Activated CD4-positive, alpha-beta T cell treated with anti-CD3 and anti-CD28 coated beads for 24 hours (primary cell): ENCODE measurements around the gene MKS1.

Experiments used
- DNase-seq, 2 donors: peaks; one replicate each; pipeline ENCODE4 v3.0.0-alpha.2; 2020; ENCODE audit warnings: low read depth in 2 of 2

MKS1 gene

DNA sequence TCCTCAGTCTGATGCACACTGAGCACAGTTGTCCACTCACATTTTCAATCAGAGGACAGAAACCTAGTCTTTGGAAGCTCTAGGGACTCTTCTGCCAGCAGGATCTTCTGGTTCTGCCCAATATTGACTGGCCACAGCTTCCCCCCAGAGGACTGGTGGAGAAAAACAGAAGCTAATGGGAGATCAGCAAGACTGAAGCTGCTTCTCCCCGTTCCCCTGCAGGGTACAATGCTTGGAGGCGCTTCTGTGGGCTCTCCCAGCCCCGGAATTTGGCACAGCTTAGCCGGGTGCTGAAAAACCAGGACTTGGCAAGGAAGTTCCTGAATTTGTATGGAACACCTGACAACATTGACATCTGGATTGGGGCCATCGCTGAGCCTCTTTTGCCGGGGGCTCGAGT, 16.2 kb downstream of the MKS1 start:
- no peak for DNase-seq

DNA sequence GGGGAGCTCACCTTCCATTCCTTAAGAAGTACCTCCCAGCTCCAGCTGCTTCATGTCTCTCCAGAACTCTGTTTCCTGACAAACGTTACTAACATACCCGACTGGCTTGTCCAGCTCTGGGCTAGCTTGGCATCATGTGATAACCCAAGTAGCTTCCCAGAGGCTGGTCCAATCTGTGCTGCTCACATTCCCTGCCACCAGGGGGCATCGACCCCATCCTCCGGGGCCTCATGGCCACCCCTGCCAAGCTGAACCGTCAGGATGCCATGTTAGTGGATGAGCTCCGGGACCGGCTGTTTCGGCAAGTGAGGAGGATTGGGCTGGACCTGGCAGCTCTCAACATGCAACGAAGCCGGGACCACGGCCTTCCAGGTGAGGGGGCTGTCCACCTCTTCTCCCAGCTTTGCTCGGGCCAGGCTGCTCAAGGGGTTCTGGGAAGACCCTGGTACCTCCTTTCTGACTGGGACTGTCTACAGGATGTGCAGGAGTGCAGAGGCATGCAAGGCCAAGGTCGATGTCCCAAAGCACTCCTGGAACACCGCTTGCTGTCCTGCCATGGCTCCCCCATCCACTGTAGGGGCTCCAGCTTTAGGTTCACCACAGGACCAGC, 18.9 kb downstream of the MKS1 start:
- peak; percentile 31 to 48 for DNase-seq

- no peak for DNase-seq
These were observed 22.4 kb downstream of the MKS1 start for GRCh38 chr17:58196610-58197009.

GRCh38 chr17:58195518-58196123, 23.4 kb downstream of the MKS1 start:
- DNase-seq = no peak

- no peak for DNase-seq
These were observed 25.3 kb downstream of the MKS1 start for GRCh38 chr17:58193641-58194255.

DNA sequence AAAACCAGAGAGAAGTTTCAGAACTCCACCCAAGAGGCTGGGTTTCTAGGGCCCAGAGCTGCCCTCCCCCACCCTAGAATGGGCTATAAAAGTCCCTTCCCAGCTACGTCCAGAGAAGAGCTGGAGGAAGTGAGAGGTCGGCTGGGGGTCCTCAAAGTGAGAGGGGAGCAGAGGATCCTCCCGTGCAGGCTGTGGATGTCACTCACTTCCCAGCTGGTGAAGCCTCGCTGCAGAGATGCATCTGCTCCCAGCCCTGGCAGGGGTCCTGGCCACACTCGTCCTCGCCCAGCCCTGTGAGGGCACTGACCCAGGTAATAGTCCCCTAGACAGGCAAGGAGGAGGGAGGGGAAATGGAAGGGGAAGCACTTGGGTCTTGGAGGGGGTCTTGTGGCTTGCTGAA, 26.4 kb downstream of the MKS1 start, which contains the start of gene EPX:
Gene EPX, plus strand, starts transcription at position 115 of the 400 bp plus-strand sequence. Its CDS starts 121 bp downstream, at position 236.
- DNase-seq = no peak

DNA sequence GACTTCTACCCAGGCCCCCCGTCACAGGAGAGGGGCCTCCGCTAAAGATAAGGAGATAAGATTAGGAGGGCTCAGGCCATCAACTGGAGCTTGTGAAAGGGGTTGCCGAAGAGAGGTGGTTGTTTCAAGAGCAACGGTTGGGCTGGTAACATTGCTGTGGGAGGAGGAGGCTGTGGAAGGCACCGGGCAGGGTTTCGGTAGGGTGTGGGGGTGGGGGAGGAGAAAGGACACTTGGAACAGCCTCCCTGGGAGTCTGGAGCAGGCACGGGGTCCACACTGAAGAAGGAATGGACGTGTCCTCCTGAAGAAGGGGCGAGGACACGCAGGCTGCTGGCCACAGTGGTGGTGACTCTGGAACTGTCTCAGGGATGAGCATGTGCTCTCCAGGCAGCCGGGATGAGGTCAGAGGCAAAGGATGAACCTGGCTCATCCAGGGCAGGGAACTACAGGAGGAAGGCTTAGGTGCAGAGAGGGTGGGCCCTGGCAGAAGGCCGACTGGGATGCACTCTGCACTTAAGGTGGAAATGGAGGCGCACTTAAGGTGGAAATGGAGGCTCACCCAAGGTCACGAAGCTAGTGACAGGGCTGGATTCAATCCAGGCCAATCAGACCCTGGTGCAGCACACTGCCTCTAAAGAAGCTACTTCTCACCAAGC, 27.7 kb downstream of the MKS1 start:
- DNase-seq = no peak

GRCh38 chr17:58189436-58190146, 29.5 kb downstream of the MKS1 start:
- no peak for DNase-seq

GRCh38 chr17:58187675-58188074, 31.4 kb downstream of the MKS1 start:
- no peak for DNase-seq

DNA sequence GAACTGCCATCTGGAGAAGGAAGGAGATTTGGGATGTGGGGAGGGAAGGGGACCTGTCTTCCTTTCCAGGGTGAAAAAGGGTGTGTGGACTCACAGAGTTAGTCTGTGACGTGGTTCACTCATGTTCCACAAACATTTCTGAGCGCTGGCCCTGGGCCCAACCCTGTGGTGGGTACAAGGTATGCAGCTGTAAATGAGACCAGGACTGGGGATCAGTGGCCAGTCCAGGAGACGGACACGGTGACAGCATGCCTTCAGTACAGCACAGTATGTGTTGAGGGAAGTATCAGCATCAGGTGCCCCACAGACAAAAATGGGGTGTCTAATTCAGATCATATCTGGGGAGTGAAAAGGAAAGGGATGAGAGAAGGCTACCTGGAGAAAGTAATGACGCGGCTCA, 32.0 kb downstream of the MKS1 start:
- DNase-seq = no peak

GRCh38 chr17:58186591-58186990, 32.5 kb downstream of the MKS1 start:
- no peak for DNase-seq

GRCh38 chr17:58184986-58185761, 33.9 kb downstream of the MKS1 start:
- DNase-seq = no peak

GRCh38 chr17:58184308-58184985, 34.6 kb downstream of the MKS1 start:
- no peak for DNase-seq

DNA sequence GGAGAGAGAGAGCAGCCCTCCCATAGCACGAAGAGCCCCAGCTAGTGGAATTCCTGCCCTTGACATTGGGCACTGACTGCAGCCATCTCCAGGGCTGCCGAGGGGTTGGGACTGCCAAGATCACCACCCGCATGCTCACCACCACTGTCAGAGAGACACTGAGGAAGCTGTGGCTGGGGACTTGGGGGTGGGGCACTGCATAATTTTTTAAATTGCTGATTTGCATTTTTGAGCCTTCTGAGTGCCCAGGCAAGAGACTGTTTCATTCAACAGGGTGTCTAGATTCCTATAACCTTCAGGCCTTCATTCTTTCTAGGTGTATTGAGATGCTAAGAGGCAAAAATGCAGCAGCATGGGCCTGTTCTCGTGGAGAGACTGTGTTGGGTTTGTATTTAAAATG, 35.5 kb downstream of the MKS1 start:
- DNase-seq = no peak

DNA sequence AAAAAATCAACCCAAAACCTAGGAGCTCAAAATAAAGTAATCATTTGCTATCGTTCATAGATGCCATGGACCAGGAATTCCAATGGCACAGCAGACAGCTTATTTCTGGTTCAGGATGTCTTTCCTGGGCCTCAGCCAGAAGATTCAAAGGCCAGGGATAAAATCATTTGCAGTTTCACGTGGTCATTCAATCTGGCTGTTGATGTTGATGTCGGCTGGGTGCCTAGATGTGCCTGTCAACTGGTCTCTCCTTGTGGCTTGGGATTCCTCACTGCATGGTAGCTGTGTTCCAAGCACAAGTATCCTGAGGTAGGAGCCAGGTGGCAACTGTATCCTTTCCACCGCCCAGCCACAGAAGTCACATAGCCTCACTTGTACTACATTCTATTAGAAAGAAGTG, 37.3 kb downstream of the MKS1 start:
- no peak for DNase-seq

DNA sequence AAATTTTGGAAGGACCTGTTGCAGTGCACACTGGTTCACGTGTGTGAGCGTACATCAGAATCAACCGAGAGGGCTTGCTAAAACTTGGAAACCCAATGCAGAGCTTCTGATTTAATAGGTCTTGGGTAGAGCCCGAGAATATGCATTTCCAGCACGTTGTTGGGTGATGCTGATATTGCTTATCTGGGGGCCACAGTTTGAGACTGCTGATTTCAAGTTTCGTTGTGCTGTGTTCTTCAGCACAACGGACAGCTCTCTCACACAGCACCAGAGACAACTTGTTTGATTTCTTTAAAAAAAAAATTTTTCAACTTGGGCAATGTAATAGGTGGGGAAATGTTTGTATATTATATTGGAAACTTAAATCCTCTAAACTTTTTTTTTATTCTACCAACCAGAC, 42.9 kb downstream of the MKS1 start:
- DNase-seq = no peak

DNA sequence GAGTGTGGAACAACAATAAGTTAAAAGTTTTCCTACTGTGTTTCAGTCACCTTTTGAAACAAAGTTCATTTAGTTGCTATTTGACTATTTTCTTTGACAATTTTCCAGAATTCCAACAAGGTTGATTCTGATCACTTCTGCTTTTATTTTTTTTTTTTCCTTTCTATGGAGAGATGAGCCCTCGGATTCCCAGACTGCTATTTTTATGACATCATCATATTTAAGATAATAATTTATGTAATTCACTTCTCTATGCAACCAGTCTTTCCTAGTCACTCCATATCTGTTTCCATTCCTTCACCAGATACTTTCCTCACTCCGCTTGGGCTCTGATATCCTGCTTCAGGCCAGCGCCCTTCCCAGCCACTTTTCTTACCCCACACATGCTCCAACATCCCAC, 44.2 kb downstream of the MKS1 start:
- DNase-seq = no peak

DNA sequence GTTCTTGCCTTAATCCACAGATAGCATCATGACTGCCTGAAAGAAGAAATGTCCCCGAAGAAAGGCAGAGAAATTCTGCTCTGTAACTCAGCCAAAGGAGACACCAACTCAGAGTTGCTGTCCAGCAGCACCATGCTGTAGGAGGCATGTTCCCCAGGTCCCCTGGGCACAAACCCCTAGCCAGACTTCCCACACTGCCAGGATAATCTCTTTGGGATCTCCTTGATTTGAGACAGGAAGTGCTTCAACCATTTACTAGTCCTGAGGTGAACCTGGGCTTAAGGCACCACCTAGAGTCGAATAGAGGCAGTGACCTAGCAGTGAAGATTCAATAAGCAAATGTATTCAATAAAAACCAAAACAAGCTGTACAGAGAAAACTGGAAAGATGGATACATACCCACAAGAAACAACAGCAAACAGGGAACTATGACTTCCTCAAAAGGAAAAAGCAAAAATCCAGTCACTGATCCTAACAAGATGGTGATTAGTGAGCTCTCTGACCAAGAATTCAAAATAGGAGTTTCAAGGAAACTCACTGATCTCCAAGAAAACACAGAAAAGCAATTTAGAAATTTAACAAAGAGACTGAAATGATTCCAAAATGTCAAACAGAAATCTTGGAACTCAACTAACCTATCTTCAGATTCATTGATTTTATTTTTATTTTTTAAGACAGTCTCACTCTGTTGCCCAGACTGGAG, 46.5 kb downstream of the MKS1 start:
- peak in 1 of 2 donors; percentile 14 for DNase-seq

- DNase-seq = no peak
These were observed 48.4 kb downstream of the MKS1 start for GRCh38 chr17:58170622-58171021.

GRCh38 chr17:58166682-58167081, 52.4 kb downstream of the MKS1 start, which contains the start of gene OR4D2:
TSS of gene OR4D2 (plus strand) at chr17:58166982. CDS start at chr17:58169656, 2,674 bp downstream.
- DNase-seq = no peak
